KOPT-K1 (cell line): ENCODE results near the gene TCIRG1.

Source experiments
- H3K27ac ChIP-seq: fragments of 200-600 bp; sonication (generic); 2 replicates; pipeline ENCODE4 v1.5.1; 2016; ENCODE audit warnings: antibody characterized with exemption, mild to moderate bottlenecking, low read depth, low read length; ENCODE audit not compliant: poor library complexity, severe bottlenecking
- H3K36me3 ChIP-seq: fragments of 200-600 bp; sonication (generic); 2 replicates; pipeline ENCODE4 v1.5.1; 2017; ENCODE audit warnings: antibody characterized with exemption, mild to moderate bottlenecking, low read length, moderate library complexity; ENCODE audit not compliant: insufficient read depth
- H3K9me3 ChIP-seq: fragments of 200-600 bp; sonication (generic); 2 replicates; pipeline ENCODE4 v1.5.1; 2017; ENCODE audit warnings: antibody characterized with exemption, low read length, mild to moderate bottlenecking; ENCODE audit not compliant: insufficient read depth, poor library complexity, severe bottlenecking

TCIRG1 gene

DNA sequence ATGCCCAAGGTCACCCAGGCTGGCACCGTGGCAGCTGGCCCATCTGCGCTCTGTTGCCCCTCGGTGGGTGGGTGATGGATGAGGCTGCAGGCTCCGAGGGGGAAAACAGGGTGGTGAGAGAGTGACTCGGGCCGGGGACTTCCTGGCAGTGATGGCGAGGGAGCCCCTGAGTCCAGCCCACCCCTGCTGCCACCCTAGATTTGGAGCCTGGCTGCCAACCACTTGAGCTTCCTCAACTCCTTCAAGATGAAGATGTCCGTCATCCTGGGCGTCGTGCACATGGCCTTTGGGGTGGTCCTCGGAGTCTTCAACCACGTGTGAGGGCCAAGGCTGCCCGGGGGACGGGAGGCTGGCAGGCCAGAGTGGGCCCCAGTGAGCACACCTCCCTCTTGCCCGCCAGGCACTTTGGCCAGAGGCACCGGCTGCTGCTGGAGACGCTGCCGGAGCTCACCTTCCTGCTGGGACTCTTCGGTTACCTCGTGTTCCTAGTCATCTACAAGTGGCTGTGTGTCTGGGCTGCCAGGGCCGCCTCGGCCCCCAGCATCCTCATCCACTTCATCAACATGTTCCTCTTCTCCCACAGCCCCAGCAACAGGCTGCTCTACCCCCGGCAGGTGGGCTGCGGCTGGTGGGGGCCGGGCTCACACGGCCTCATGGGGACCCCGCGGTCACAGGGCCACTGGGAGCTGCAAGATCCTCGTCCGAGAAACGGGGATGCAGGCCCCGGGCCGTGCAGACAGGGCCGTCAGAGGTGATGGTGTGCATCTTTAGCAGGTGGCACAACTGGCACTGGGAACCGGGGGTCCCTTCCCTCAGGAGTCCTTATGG is 10.1 kb downstream of the TCIRG1 start:
- Histone ChIP-seq H3K27ac (no peak overlapping the region), H3K36me3 (peaks cover 99% of the 10 kb centered on the region), H3K9me3 (no peaks in the 10 kb centered on the region)

DNA sequence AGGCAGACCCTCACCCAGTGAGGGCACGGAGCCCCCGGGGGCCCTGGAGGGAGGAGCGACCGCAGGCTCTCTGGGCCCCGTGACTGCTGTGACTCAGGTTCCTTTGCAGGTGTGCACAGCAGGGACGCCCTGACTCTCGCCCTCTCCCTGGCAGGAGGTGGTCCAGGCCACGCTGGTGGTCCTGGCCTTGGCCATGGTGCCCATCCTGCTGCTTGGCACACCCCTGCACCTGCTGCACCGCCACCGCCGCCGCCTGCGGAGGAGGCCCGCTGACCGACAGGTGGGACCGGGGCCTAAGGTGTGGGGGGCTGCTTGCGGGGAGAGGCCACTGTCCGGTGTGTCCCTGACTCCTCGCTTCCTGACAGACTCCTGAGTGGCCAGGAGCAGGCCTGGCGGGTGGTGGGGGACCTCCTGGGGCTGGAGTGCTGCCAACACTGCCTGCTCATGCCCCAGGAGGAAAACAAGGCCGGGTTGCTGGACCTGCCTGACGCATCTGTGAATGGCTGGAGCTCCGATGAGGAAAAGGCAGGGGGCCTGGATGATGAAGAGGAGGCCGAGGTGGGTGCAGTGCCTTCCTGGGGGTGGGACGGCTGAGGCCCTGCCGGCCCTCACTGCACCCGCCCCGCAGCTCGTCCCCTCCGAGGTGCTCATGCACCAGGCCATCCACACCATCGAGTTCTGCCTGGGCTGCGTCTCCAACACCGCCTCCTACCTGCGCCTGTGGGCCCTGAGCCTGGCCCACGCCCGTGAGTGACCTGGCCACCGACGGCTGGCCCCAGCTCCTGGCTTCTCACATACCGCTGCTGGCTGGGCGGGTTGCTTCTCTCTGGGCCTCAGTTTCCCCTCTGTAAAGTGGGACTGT is 10.9 kb downstream of the TCIRG1 start:
- Histone ChIP-seq H3K9me3 (no peaks in the 10 kb centered on the region), H3K36me3 (peaks cover 97% of the 10 kb centered on the region), H3K27ac (no peak overlapping the region)

DNA sequence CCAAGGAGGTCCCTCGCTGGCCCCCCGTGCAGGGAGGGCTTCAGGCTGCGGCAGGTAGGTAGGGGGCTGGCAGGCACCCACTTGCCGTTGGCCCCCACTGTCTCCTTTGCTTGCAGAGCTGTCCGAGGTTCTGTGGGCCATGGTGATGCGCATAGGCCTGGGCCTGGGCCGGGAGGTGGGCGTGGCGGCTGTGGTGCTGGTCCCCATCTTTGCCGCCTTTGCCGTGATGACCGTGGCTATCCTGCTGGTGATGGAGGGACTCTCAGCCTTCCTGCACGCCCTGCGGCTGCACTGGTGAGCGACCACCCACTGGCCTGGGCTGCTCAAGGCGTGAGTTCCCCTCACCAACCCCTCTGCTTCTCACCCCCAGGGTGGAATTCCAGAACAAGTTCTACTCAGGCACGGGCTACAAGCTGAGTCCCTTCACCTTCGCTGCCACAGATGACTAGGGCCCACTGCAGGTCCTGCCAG is 11.6 kb downstream of the TCIRG1 start:
- Histone ChIP-seq H3K27ac (no peak overlapping the region), H3K9me3 (no peaks in the 10 kb centered on the region), H3K36me3 (peaks cover 90% of the 10 kb centered on the region)

- H3K36me3 ChIP-seq: peaks cover 80% of the 10 kb centered on the region
- H3K27ac ChIP-seq: no peak overlapping the region
- no peaks in the 10 kb centered on the region for H3K9me3 ChIP-seq
Measured at GRCh38 chr11:68051191-68052136, 12.6 kb downstream of the TCIRG1 start.

GRCh38 chr11:68052137-68052873 is 13.5 kb downstream of the TCIRG1 start:
- H3K9me3 ChIP-seq: no peaks in the 10 kb centered on the region
- H3K27ac ChIP-seq: no peak overlapping the region
- H3K36me3 ChIP-seq: peaks cover 72% of the 10 kb centered on the region

DNA sequence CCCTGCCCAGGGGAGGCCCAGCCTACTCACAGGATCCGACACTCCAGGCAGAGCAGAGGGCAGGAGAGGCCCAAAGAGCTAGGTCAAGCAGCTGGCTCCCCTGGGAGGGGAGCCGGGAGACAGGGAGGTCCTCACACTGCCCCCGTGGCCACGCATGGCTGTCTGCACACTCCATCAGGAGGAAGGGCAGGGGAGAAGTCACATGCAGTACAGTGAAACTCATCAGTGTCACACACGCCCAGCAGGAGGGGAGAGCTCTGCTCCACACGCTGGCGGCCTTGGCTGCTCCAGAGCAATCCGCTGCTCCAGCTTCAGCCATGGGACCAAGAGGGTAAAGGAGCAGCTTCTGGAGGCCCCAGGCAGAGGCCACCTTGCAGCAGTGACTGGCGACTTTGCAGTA is 14.3 kb downstream of the TCIRG1 start:
- H3K36me3 ChIP-seq: peaks cover 65% of the 10 kb centered on the region
- H3K27ac ChIP-seq: no peak overlapping the region
- no peaks in the 10 kb centered on the region for H3K9me3 ChIP-seq

DNA sequence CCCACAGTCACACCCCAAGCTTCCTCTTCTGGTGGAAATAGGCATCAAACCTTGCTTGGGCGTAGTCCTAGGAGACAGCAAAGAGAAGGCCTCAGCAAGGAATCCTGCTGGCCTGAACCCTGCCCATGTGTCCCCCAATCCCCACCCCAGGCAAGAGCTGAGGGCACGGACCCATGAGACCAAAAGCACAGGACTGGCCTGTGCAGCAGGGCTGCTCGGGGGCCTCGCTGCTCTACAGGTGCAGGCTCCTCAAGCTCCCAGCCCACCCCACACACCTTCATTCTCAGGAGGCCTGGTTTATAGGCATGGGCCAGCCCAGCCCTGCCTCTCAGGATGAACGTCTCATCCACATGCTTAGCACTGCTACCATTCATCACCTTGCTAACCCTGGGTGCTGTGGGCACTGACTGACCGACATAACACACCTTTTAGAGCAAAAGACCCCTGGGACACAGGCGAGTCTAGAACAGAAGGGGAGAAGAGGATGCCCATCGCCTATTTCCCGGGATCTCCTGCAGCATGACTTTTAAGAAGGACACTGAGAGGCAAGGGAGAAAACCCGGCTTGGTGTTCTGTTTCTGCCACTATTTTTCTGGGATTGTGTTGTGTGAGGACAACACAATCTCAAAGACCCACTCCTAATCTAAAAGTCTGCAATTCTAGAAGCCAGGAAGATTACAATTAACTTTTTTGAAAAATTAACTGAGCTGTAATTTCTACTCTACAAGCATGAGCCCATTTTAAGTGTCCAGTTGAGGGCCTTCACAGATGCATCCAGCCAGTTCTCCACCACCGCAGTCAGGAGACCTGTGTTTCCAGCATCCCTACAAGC is 15.4 kb downstream of the TCIRG1 start:
- H3K36me3 ChIP-seq: peaks cover 64% of the 10 kb centered on the region
- no peaks in the 10 kb centered on the region for H3K9me3 ChIP-seq
- no peak overlapping the region for H3K27ac ChIP-seq

DNA sequence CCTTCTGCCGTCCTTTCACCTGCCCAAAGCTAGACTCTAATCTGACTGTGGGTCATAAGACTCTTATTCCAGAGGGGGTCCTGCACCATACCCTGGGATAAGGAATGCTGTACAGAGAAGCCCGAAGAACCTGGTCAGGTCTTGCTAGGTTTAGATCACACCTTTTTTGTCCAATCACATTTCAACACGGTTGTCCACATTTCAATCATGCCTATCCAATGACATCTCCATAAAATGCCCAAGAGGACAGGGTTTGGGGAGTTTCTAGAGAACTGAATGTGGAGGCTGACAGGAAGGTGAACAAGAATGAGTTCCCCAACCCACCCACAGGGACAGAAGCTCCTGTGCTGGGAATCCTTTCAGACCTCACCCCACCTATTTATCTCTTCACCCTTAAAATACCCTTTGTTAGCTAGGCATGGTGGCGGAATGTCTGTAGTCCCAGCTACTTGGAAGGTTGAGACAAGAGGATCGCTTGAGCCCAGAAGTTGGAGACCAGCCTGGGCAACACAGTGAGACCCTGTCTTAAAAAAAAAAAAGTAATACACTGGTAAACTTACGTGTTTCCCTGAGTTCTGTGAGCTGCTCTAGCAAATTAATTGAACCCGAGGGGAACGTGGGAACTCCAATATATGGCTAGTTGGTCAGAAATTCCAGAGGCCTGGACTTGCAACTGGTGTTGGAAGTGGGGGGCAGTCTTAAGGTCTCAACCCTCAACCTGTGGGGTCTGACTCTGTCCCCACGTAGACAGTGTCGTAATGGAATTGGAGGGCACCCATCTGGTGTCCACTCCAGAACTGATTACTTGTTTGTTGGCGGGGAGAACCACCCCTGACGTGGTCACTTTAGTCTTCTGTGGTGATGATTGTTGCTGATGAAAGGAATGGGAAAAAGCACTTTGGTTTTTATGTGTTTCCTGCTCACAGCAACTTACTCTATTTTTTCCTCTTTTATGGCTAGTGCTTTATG is 17.8 kb downstream of the TCIRG1 start:
- no peaks in the 10 kb centered on the region for H3K9me3 ChIP-seq
- H3K36me3 ChIP-seq: peaks cover 58% of the 10 kb centered on the region
- H3K27ac ChIP-seq: no peak overlapping the region

DNA sequence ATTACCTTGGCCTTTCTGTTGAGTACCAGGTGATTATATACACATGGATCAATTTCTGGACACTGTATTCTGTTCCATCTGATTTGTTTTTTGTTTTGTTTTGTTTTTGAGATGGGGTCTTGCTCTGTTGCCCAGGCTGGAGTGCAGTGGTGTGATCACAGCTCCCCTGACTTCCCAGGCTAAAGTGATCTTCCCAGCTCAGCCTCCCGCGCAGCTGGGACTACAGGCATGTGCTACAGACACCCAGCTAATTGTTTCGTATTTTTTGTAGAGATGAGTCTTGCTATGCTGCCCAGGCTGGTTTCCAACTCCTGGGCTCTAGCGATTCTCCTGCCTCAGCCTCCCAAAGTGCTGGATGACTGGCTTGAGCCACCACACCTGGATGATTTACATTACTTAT is 19.0 kb downstream of the TCIRG1 start:
- H3K9me3 ChIP-seq: no peaks in the 10 kb centered on the region
- H3K36me3 ChIP-seq: peaks cover 58% of the 10 kb centered on the region
- no peak overlapping the region for H3K27ac ChIP-seq

GRCh38 chr11:68061508-68061907 is 22.7 kb downstream of the TCIRG1 start:
- Histone ChIP-seq H3K27ac (no peak overlapping the region), H3K36me3 (peaks cover 78% of the 10 kb centered on the region), H3K9me3 (no peaks in the 10 kb centered on the region)

- H3K9me3 ChIP-seq: no peaks in the 10 kb centered on the region
- peaks cover 96% of the 10 kb centered on the region for H3K36me3 ChIP-seq
- no peak overlapping the region for H3K27ac ChIP-seq
Measured at GRCh38 chr11:68064926-68065325, 26.1 kb downstream of the TCIRG1 start.

GRCh38 chr11:68065841-68066240 is 27.0 kb downstream of the TCIRG1 start:
- peaks cover 99% of the 10 kb centered on the region for H3K36me3 ChIP-seq
- H3K9me3 ChIP-seq: no peaks in the 10 kb centered on the region
- H3K27ac ChIP-seq: no peak overlapping the region
